ENCODE data around the gene NTRK1. TPM values are rescaled to one million over a fixed set of nuclear protein-coding genes. Genes with fewer than 3 reads are reported as not detected.

NTRK1 gene
- total RNA-seq, 1 experiment from 2014 or later = not detected

DNA sequence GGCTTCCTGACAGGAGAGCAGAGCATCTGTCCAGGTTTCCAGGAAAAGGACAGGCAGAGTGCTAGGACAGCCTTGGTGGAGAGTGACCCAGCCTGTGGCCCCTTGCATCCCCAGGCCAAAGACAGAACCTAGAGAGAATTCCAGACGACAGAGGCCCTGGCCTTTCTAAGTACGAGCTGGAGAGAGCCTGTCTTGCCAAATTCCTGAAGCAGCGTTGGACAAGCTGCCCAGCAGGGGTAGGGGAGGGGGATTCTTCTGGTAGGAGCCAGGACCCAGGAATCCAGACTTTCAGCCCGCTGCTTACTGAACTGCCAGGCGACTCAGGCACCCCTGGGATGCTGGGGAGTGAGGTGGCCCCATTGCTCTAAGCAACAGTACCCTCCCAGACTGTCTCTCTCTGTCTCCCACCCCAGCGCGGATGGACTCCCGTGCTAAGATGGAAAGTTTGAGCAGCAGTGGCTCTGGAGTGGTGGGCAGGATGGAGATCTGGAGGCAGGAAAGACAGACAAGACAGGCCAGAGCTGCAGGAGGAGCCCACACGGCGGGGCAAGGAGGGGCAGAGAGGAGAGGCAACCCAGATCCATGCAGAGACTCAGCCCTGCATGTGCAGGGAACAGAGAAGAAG is 24.0 kb downstream of the NTRK1 start:
- Histone ChIP-seq H3K27me3 (no peaks in the 10 kb centered on the region), H3K9me3 (no peaks in the 10 kb centered on the region), H3K4me3 (no peak overlapping the region), H3K36me3 (no peaks in the 10 kb centered on the region)
- no peak for DNase-seq

DNA sequence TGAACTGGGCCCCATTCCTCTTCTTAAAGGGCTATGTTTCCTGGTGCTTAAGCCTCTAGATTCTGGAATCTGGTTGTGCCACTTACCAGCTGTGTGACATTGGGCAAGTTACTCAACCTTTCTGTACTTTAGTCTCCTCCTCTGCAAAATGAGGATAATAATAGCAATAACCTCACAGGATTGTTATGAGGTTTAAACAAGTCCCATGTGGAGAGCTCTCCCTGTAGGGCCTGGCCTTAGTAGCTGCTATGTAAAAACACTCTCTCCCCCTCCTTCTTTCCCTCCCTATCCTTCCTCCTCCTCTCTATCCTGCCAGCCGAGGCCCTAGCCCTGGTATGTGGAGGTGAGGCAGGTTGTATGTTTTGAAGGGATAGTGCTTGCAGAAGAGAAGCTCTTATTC is 24.6 kb downstream of the NTRK1 start:
- no peak for DNase-seq
- no peak overlapping the region for H3K4me3 ChIP-seq
- H3K27me3 ChIP-seq = no peaks in the 10 kb centered on the region
- H3K36me3 ChIP-seq = no peaks in the 10 kb centered on the region
- no peaks in the 10 kb centered on the region for H3K9me3 ChIP-seq

DNA sequence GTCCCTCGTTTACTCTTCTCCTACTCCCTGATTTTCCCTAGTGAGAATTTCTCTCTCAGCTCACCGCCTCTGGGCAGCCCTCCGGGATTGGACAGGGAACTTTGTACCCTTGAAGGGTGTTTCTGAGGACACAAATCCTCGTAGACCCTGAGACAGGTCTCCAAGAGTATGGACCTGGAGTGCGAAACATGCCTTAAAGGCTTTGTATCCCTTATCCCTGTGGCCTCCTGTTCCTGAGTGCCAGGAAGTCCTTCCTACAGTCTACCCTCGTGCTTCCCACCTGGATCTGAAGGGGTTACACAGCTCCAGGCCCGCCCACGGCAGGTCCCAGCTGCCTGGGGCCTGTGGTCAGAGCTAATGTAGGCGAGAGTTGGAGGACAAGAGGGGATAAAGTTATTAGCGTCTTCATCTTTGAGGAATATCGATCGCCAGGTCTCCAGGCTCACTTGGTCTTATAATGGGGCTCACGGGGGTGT is 25.3 kb downstream of the NTRK1 start:
- no peak overlapping the region for H3K4me3 ChIP-seq
- no peaks in the 10 kb centered on the region for H3K36me3 ChIP-seq
- no peak for DNase-seq
- H3K27me3 ChIP-seq = no peaks in the 10 kb centered on the region
- no peaks in the 10 kb centered on the region for H3K9me3 ChIP-seq

DNA sequence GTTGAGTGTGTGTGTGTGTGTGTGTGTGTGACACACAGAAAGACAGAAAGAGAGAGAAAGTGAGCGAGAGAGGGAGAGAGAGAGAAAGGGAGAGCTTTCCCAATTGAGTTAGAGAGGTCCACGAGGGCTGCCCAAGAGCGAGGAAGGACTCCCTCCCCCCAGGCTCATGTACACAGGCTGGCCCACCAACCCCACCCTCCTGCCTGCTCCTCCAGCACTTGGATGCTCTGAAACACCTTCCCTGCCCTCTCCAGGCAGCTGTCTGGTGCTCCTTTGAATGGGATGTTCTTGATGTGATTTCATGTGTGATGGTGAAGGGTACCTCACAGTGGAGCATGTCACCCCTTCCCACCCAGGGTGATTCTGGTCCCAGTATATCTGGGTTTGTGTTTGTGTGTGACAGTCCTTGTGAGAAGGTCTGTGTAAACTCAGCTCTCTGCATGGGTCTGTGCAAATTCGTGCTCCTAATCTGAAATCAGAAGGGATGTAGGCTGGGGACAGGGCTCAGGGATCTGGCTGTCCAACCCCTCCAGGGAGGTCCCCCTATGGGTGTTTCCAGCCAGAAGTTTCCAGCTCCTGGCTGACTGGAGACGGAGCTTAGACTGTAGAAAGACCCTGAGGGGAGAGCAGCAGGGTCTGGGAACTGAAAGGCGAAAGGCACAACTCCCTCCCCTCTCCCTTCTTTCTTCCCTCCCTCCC is 26.1 kb downstream of the NTRK1 start:
- no peaks in the 10 kb centered on the region for H3K36me3 ChIP-seq
- no peak overlapping the region for H3K4me3 ChIP-seq
- no peaks in the 10 kb centered on the region for H3K9me3 ChIP-seq
- DNase-seq = no peak
- H3K27me3 ChIP-seq = no peaks in the 10 kb centered on the region

DNA sequence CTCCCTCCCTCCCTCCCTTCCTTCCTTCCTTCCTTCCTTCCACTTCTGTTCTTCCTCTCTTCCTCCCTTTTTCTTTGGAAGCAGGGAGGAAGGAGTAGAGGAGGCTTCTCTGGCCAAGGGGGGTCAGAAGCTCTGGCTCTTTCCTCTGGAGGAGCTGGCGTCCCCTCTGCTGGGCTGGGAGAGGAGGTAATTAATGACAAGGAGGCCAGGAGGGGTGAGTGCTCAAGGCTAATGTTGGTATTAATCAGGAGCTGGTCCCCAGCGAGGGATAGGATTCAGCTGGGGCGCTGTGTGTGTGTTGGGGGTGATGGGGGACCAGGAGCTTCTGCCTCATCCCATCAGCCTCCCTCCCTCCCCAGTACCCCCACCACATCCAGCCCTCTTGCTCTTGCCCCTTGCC is 26.7 kb downstream of the NTRK1 start:
- H3K9me3 ChIP-seq = no peaks in the 10 kb centered on the region
- no peak overlapping the region for H3K4me3 ChIP-seq
- DNase-seq = no peak
- no peaks in the 10 kb centered on the region for H3K36me3 ChIP-seq
- no peaks in the 10 kb centered on the region for H3K27me3 ChIP-seq

DNA sequence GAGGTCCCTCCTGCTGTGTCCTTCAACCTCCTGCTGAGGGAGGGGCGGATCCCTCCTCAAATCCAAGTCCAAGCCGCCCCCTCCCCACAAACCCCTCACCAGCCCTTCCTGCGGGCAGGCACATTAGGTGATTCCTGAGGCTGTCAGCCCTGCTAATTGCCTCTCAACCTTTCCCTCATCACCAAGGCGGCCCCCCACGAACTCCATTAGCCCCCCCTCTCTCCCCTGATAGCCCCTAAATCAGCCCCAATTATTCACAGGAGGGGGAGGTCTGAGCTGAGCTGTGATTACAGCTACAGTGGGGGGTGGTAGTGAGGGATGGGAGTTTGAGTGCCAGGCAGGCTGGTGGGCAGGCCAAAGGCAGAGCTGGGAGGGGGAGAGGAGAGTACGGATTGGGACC is 27.1 kb downstream of the NTRK1 start:
- no peak overlapping the region for H3K4me3 ChIP-seq
- no peaks in the 10 kb centered on the region for H3K9me3 ChIP-seq
- no peak for DNase-seq
- H3K36me3 ChIP-seq = no peaks in the 10 kb centered on the region
- no peaks in the 10 kb centered on the region for H3K27me3 ChIP-seq

DNA sequence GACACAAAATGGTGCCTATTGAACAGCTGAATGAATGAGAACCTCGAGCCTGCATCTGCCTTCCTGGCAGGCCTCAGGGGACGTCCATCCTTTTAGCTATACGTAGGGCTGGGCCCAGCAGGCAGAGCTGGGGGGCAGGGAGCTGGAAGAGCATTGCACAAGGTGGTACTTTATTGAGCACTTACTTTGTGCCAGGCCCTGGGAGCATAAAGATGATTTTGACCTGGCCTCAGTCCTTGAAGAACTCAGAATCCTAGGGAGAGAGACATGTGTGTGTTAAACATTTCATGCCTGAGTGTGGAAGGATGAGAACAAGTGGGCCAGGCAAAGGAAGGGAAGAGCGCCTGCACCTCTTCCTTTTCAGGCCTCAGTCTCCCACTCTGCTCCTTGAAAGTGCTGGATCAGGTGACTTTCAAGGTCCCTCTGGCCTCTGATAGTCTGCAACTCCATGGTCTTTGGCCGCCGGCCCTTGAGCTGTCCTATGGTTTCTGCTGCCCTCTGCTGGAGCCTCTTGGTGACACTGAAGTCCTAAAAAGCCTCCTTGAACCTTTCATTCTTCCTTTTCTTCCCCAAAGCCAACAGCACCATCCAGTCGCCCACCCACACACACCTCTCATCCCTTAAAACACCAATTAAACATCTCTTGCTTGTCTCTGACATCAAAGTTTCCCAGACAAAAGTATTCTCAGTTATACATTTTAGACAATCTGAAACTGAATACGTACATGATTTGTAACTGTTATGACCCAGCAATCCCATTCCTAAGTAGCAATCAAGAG is 29.3 kb downstream of the NTRK1 start:
- DNase-seq = peak; percentile 69

DNA sequence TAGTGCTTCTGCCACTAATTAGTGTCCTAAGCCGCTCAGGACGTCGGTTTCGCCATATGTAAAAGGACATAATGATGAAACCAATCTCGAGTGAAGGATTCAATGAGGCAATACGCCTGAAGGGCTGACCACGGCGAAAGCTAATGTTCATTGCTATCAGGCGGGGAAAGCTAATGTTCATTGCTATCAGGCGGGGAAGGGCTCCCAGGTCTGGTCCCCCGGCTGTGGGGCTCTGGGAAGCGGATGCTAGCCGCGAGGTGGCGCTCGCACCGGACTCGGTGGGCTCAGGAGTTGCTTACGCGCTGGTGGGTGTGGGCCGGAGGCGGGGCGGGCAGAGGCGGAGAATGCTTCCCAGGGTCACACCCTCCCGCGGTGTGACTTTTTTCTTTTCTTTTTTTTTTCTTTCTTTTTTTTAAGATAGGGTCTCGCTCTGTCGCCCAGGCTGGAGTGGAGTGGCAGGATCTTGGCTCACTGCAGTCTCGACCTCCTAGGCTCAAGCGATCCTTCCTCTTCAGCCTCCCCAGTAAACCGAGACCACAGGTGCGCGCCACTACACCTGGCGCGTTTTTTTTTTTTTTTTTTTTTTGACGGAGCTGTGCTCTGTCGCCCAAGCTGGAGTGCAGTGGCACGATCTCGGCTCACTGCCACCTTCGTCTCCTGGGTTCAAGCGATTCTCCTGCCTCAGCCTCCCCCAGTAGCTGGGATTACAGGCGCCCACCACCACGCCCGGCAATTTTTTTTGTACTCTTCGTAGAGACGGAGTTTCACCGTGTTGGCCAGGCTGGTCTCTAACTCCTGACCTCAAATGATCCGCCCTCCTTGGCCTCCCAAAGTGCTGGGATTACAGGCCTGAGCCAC is 31.8 kb downstream of the NTRK1 start:
- DNase-seq = peak; percentile 92
- H3K36me3 ChIP-seq = no peaks in the 10 kb centered on the region
- no peaks in the 10 kb centered on the region for H3K9me3 ChIP-seq
- H3K27me3 ChIP-seq = no peaks in the 10 kb centered on the region
- H3K4me3 ChIP-seq = no peak overlapping the region; the same call in 1 of the 2 replicates

More for the DNA sequence above, 29.3 kb downstream of the NTRK1 start:
- Histone ChIP-seq H3K27me3 (no peaks in the 10 kb centered on the region), H3K36me3 (no peaks in the 10 kb centered on the region), H3K4me3 (no peak overlapping the region), H3K9me3 (no peaks in the 10 kb centered on the region)

DNA sequence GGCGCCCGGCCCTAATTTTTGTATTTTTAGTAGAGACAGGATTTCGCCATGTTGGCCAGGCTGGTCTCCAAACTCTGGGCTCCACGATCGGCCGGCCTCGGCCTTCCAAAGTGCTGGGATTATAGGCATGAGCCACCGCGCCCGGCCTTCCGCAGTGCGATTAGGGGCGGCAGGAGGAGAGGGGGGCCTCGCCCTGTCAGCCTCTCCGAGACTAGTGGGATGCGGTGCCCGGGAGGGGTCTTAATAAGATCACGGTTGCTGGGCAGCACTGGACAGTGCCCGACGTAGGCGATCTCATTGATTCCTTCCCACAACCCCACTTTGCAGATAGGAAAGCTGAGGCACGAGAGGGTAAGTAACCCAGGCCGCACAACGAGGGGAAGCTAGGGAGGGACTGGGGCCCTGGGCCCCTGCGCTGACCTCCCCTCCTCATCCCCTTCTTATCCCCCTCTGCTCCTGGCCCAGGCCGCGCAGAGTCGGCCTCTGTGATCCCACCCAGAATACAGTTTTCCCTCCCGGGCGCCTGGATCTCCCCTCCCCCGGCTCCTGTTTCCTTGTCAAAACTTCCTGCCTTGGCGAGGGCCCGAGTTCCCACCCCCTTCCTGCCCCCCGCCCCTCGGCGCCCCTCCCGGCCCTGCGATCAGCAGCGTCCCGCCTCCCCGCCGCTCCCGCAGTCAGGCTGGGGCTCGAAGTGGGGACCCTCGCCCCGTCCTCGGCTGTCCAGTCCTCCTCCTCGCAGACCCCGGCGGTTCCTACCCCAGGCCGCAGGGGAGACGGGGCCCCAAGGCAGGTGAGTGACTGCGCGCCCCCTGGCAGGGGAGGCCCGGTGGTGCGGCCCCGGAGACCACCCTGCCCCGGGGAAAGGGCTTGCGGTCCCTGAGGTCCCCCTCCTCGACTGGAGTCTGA is 32.6 kb downstream of the NTRK1 start, which contains the start of gene PEAR1:
Gene PEAR1, plus strand, starts transcription at position 671 of the 906 bp plus-strand sequence. CDS start 10,209 bp downstream, outside the sequence.
- DNase-seq = no peak
- no peaks in the 10 kb centered on the region for H3K27me3 ChIP-seq
- no peak within 1 kb of the TSS for H3K4me3 ChIP-seq
- no peaks in the 10 kb centered on the region for H3K9me3 ChIP-seq
- no peaks in the 10 kb centered on the region for H3K36me3 ChIP-seq

DNA sequence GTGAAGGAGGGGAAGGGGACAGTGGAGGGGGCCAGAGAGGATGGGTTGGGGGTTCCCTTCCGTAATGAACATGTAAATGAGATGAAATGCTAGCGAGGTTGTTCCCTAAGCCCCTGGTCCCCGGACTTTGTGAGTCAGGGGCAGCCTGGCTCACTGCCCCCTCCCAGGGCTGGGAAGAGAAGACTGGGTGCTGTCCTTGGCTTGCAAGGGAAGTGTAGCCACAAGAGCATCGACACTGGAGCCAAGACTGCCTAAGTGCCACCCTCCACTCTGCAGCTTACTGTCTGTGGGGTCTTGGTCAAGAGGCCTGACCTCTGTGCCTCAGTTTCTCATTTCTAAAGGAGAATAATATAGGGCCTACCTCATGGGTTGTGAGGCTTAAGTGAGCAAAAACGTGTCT is 33.3 kb downstream of the NTRK1 start:
- Histone ChIP-seq H3K9me3 (no peaks in the 10 kb centered on the region), H3K36me3 (no peaks in the 10 kb centered on the region), H3K4me3 (no peak overlapping the region), H3K27me3 (no peaks in the 10 kb centered on the region)
- no peak for DNase-seq

DNA sequence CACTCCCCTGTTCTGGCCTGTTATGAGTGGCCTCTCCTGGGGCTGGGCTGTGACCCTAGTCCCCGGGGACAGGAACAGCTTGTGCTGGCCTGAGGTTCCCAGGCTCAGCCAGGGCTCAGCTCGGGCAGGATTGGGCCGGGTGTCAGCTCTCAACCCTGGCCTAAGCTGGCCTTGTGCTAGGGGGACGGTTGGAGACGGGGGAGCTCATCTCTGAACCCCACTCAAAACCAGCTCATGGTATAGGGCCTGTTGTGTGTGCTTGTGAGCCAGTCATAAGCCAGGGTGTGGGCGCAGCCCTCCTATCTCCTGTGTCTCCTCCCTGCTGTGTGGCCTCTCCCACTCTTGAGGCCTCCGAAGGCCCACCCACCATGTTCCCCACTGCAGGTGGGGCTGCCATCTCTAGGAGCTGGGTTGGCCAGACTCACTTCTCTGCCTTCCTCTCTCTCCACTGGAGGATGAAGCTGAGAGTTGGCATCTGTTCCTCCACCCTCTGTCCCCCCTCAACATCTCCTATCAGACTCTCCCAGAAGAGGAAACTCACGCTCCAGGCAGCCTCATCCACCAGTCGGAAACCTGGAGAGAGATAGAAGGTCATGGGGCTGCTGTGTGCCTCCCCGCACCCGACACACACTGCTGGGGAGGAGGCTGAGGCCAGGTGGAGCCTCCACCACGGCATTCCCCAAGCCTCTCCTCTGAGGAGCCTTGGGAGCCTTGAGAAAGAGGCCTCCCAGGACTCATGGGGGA is 34.2 kb downstream of the NTRK1 start:
- Histone ChIP-seq H3K9me3 (no peaks in the 10 kb centered on the region), H3K4me3 (no peak overlapping the region), H3K27me3 (no peaks in the 10 kb centered on the region), H3K36me3 (no peaks in the 10 kb centered on the region)
- no peak for DNase-seq

DNA sequence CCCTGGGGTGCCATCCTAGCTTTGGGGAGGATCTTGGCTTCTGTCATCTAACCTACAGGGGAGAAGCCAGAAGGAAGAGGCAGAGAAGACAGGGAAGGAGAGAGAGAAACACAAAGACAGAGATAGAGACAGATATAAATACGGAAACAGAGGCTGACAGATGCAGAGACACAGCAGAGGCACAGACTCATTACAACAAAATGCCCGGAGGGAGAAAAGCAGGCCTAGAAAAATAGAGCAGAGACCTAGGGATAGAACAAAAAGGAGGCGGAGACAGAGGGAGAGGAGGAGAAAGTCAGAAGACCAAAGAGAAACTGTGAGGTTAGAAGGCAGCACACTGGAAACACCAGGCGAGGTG is 34.8 kb downstream of the NTRK1 start:
- H3K36me3 ChIP-seq = no peaks in the 10 kb centered on the region
- DNase-seq = no peak
- no peaks in the 10 kb centered on the region for H3K9me3 ChIP-seq
- no peaks in the 10 kb centered on the region for H3K27me3 ChIP-seq
- no peak overlapping the region for H3K4me3 ChIP-seq

DNA sequence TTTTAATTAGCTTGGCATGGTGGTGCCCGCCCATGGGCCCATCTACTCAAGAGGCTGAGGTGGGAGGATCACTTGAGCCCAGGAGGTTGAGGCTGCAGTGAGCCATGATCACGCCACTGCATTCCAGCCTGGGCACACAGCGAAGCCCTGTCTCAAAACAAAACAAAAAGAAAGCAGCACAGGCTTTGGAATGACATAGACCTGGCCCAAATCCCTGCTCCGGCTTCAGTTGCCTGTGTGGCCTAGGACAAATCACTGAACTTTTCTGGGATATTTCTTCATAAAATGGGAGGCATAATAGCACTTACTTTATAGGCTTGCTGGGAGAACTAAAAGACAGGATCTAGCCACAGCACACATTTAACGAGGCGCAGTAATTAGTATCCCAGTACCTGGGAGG is 35.3 kb downstream of the NTRK1 start:
- Histone ChIP-seq H3K9me3 (no peaks in the 10 kb centered on the region), H3K4me3 (no peak overlapping the region)
- DNase-seq = no peak

DNA sequence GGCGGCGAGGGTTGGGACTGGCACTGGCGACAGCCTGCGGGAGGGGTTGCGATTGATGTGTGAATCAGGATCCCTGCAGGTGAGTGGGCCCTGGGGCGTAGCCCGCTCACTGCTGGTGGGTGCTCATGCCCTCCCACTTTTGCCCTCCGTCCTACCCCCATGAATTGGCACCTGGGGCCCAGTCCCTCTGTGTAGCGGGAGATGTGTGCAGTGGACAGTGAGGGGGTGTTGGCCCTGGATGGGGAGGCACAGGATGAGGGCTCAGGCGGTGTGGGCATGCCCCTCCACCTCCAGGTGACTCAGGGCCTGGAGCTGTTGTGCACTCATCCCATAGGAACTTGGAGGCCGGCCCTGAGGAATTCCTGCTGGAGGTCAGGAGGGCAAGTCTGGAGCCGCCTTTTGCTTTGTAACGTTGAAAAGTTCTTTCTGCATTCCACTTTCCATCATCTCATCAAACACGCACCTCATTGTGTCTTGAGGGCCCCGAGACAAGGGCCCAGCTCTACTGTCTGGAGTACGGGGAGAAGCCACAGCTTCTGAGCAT is 35.9 kb downstream of the NTRK1 start:
- H3K9me3 ChIP-seq = no peaks in the 10 kb centered on the region
- H3K4me3 ChIP-seq = no peak overlapping the region
- no peaks in the 10 kb centered on the region for H3K36me3 ChIP-seq
- no peaks in the 10 kb centered on the region for H3K27me3 ChIP-seq
- DNase-seq = peak; percentile 98

More for the DNA sequence above, 35.3 kb downstream of the NTRK1 start:
- H3K36me3 ChIP-seq = no peaks in the 10 kb centered on the region
- H3K27me3 ChIP-seq = no peaks in the 10 kb centered on the region
